Thyroid gland (tissue), 4 donors: ENCODE data around the gene FRMD4A. TPM values are rescaled to one million over a fixed set of nuclear protein-coding genes. Genes with fewer than 3 reads are reported as not detected.

Source experiments
- DNase-seq, 2 donors: peaks; one replicate each; pipeline ENCODE4 v3.0.0-alpha.2; 2019
- H3K27ac ChIP-seq, 3 donors: fragments of 200-600 bp; sonication (generic); 1 replicate in 2 of 3; 2 replicates in 1 of 3; pipeline ENCODE4 v1.5.1; 2016 to 2019; ENCODE audit warnings: mild to moderate bottlenecking in 1 of 3, moderate library complexity in 1 of 3
- H3K27me3 ChIP-seq: fragments of 200-600 bp; sonication (generic); one replicate; pipeline ENCODE4 v1.5.1; 2019
- H3K36me3 ChIP-seq, 2 donors: fragments of 200-600 bp; sonication (generic); one replicate each; pipeline ENCODE4 v1.5.1; 2016 to 2019
- H3K4me1 ChIP-seq, 2 donors: fragments of 200-600 bp; sonication (generic); one replicate each; pipeline ENCODE4 v1.5.1; 2017 to 2019
- H3K4me3 ChIP-seq, 3 donors: fragments of 200-600 bp; sonication (generic); replicated peaks in 1 of 3; 1 replicate in 2 of 3; 2 replicates in 1 of 3; pipeline ENCODE4 v1.5.1; 2016; ENCODE audit warnings: mild to moderate bottlenecking in 1 of 3
- H3K9me3 ChIP-seq: fragments of 200-600 bp; sonication (generic); one replicate; pipeline ENCODE4 v1.5.1; 2017
- POLR2A ChIP-seq, 2 donors: fragments of 450-650 bp; IDR thresholded peaks; one replicate each; pipeline ENCODE4 v1.6.1; 2017; ENCODE audit warnings: antibody characterized with exemption in 2 of 2, mild to moderate bottlenecking in 2 of 2, moderate library complexity in 1 of 2
- WGBS, 2 donors: methylation state at CpG; one replicate each; pipeline ENCODE4 v1.1.5; 2017; 5-methylcytosine and 5-hydroxymethylcytosine counted together
- intact Hi-C: fragments of 100-400 bp; cut with DNase I; formaldehyde crosslinking; loops from one replicate; pipeline ENCODE4 v1.15.1; 2023
- total RNA-seq, 4 donors: library from RNA; depleted of rRNA; stranded (reverse); fragments of >200 nt; gene quantifications; one replicate each; pipeline ENCODE4 v1.2.3, GENCODE V29; 2016
- TF ChIP-seq, protein P1 (sequence below), 6 experiments: fragments of 200-600 bp in 3 of 6; fragments of 450-650 bp in 3 of 6; sonication (generic) in 3 of 6; IDR thresholded peaks; one replicate each; pipeline ENCODE4 v1.5.1; 2016 to 2019; ENCODE audit warnings: antibody characterized with exemption in 6 of 6, mild to moderate bottlenecking in 2 of 6, inconsistent platforms in 1 of 6, moderate library complexity in 1 of 6

FRMD4A gene
- total RNA-seq, 4 donors from 2014 or later, result 10.6 to 18.6 (median 16.3) TPM

DNA sequence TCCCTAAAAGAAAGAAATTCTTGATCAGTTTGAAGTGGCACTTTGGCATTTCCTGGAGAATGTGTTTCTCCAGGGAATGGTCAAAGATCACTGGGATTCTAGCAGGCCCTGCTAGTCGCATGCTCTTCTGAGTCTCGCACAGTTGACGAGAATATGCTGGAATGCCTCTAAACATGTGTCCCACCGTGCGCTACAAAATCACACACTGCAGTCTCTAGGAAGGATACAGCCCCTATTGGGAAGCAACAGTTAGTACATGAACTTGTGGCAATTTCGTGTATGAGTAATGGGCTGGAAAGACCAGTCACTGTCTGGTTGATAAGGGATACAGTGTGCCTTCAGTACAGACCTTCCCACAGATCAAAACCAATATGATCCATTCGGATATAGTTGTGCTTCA lies 486.1 kb downstream of the FRMD4A start:
- peaks cover 14 to 24% of the 10 kb centered on the region in 2 donors for H3K4me1 ChIP-seq
- 84 to 93% methylated on average over 7 of the region's 7 CpGs for WGBS, 2 donors
- DNase-seq, result no peak
- TF ChIP-seq POLR2A (IDR thresholded peaks at IDR 0.05), result no peak
- TF ChIP-seq, protein P1, sequence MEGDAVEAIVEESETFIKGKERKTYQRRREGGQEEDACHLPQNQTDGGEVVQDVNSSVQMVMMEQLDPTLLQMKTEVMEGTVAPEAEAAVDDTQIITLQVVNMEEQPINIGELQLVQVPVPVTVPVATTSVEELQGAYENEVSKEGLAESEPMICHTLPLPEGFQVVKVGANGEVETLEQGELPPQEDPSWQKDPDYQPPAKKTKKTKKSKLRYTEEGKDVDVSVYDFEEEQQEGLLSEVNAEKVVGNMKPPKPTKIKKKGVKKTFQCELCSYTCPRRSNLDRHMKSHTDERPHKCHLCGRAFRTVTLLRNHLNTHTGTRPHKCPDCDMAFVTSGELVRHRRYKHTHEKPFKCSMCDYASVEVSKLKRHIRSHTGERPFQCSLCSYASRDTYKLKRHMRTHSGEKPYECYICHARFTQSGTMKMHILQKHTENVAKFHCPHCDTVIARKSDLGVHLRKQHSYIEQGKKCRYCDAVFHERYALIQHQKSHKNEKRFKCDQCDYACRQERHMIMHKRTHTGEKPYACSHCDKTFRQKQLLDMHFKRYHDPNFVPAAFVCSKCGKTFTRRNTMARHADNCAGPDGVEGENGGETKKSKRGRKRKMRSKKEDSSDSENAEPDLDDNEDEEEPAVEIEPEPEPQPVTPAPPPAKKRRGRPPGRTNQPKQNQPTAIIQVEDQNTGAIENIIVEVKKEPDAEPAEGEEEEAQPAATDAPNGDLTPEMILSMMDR (IDR thresholded peaks at IDR 0.05), result no peak
- intact Hi-C loops, result no loop called here
- H3K36me3 ChIP-seq, result no peaks in the 10 kb centered on the region
- H3K4me3 ChIP-seq, result no peak overlapping the region
- H3K27ac ChIP-seq, result no peak overlapping the region
- no peaks in the 10 kb centered on the region for H3K9me3 ChIP-seq
- no peaks in the 10 kb centered on the region for H3K27me3 ChIP-seq

DNA sequence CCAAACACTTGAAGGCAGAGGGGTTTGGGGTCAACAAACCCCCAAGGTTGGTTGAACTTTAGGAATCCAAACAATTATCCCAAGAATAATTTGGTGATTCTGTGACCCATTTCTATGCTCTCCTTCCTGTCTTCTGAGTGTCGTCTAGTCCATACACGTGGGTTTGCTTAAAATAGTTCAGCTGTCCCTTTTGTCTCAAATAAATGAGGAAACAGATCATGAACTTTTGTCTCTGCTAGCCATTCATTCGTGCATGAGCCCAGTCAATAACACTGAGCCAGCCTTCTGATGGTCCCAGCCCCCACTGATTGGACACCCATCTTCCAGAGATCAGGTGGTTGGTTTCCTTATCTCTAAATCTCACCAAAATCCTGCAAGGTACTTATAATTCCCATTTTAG lies 488.6 kb downstream of the FRMD4A start:
- WGBS, 2 donors, result 34 to 43% methylated on average over 3 of the region's 3 CpGs
- H3K4me3 ChIP-seq, result no peak overlapping the region
- no peak for TF ChIP-seq POLR2A (IDR thresholded peaks at IDR 0.05)
- TF ChIP-seq, protein P1 (IDR thresholded peaks at IDR 0.05), result no peak
- peaks cover 23 to 34% of the 10 kb centered on the region in 2 donors for H3K4me1 ChIP-seq
- no peaks in the 10 kb centered on the region for H3K9me3 ChIP-seq
- H3K36me3 ChIP-seq, result no peaks in the 10 kb centered on the region
- peak overlapping the region in 1 of 3 donors; percentile 30 for H3K27ac ChIP-seq
- intact Hi-C loops, result no loop called here
- no peaks in the 10 kb centered on the region for H3K27me3 ChIP-seq
- peak in 1 of 2 donors; percentile 22 for DNase-seq

DNA sequence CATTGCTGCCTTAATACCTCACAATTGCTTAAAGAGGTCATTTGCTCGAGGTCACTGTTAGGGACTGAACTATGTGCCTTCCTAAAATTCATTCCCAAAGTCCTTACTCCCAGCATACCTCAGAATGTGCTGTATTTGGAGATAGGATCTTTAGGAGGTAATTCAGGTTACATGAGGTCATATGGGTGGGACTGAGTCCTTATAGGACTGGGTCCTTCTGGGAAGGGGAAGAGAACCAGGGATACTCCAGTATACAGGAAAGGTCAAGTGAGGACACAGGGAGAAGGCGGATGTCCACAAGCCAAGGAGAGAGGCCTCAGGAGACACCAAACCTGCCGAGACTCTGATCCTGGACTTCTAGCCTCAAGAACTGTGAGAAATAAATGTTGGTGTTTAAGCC lies 490.7 kb downstream of the FRMD4A start:
- H3K27ac ChIP-seq, result peak overlapping the region in 1 of 3 donors; percentile 3
- no peak for DNase-seq
- intact Hi-C loops, result no loop called here
- H3K4me3 ChIP-seq, result no peak overlapping the region
- no peaks in the 10 kb centered on the region for H3K9me3 ChIP-seq
- H3K4me1 ChIP-seq, result peaks cover 38 to 44% of the 10 kb centered on the region in 2 donors
- TF ChIP-seq, protein P1 (IDR thresholded peaks at IDR 0.05), result no peak
- TF ChIP-seq POLR2A (IDR thresholded peaks at IDR 0.05), result no peak
- no peaks in the 10 kb centered on the region for H3K27me3 ChIP-seq
- H3K36me3 ChIP-seq, result no peaks in the 10 kb centered on the region
- WGBS, 2 donors, result 95 to 97% methylated on average over 3 of the region's 3 CpGs

DNA sequence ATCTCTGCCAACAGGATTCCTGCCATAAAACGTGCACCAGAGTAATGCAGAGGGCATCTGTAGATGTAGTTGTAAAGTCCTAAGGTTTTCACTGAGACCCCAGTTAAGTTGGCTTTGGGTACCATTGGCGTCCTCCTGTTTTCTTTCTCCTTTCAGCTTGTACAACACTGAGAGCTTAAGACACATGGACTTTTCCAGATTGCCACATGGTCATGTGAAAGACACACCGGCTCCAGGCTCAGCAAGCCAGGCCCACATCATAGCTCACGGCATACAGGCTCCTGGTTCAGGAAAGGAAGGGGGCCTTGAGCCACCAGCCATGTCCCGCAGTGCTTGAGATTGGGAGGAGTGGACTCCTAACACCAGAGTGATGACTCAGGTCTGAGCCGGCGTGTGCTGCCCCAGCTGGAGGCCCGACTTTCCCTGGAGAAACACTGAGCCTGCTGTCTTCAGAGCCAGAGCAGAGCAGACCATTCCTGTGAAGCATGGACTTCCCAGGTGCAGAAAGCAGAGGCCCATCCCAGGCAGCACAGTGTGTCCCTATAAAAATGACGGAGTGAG lies 491.2 kb downstream of the FRMD4A start:
- intact Hi-C loops, result no loop called here
- Histone ChIP-seq H3K9me3 (no peaks in the 10 kb centered on the region), H3K27ac (peak overlapping the region in 1 of 3 donors; percentile 3), H3K36me3 (no peaks in the 10 kb centered on the region), H3K4me3 (no peak overlapping the region), H3K27me3 (no peaks in the 10 kb centered on the region), H3K4me1 (peaks cover 43 to 50% of the 10 kb centered on the region in 2 donors)
- TF ChIP-seq, protein P1 (IDR thresholded peaks at IDR 0.05), result no peak
- TF ChIP-seq POLR2A (IDR thresholded peaks at IDR 0.05), result no peak
- WGBS, 2 donors, result 84 to 91% methylated on average over 6 to 7 of the region's 9 CpGs
- peak in 1 of 2 donors; percentile 11 for DNase-seq

DNA sequence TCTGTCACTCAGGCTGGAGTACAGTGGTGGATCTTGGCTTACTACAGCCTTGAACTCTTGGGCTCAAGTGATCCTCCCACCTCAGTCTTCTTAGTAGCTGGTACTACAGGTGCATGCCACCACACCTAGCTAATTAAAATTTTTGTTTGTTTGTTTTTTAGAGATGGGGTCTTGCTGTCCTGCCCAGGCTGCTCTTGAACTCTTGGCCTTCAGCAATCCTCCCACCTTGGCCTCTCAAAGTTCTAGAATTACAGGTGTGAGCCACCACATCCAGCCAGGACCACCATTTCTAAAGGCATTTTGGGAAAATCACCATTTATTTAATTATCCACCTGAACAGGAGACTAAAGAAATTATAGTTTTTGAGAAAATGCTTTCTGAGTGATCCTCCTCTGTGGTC lies 491.7 kb downstream of the FRMD4A start:
- H3K4me1 ChIP-seq, result peaks cover 47 to 54% of the 10 kb centered on the region in 2 donors

More for the DNA sequence above, 491.7 kb downstream of the FRMD4A start:
- DNase-seq, result no peak
- Histone ChIP-seq H3K9me3 (no peaks in the 10 kb centered on the region), H3K27me3 (no peaks in the 10 kb centered on the region), H3K4me3 (no peak overlapping the region), H3K27ac (no peak overlapping the region), H3K36me3 (no peaks in the 10 kb centered on the region)
- intact Hi-C loops, result no loop called here
- TF ChIP-seq POLR2A (IDR thresholded peaks at IDR 0.05), result no peak
- TF ChIP-seq, protein P1 (IDR thresholded peaks at IDR 0.05), result no peak
